HEK293 (cell line): ENCODE measurements around the gene ACR.
A peak's percentile ranks its signal among the peaks of the same experiment; 100 is the strongest.

Experiments
- CTCF ChIA-PET: fragments of 350-600 bp; formaldehyde crosslinking; extraction: SDS; loops from one replicate; lab custom pipeline; 2021; ENCODE audit warnings: antibody characterized with exemption; lab: Yijun Ruan, JAX
- POLR2A ChIA-PET: fragments of 300-600 bp; formaldehyde crosslinking; extraction: SDS; loops from one replicate; lab custom pipeline; 2020; ENCODE audit warnings: antibody characterized with exemption, inconsistent platforms; lab: Yijun Ruan, JAX
- H3K27ac ChIP-seq: fragments of 200-500 bp; sonication (Bioruptor generic); 2 replicates; pipeline ENCODE4 v1.5.1; 2014; ENCODE audit warnings: low read depth, low read length, control low read depth, inconsistent platforms; ENCODE audit errors: extremely low read depth
- H3K36me3 ChIP-seq, 2 experiments: fragments of 200-500 bp in 1 of 2; sonication (Bioruptor generic) in 1 of 2; 1 replicate in 1 of 2; 2 replicates in 1 of 2; pipeline ENCODE4 v1.5.1; 2014 to 2017; ENCODE audit warnings: inconsistent platforms in 2 of 2, low read length in 2 of 2; ENCODE audit not compliant: control insufficient read depth in 2 of 2, insufficient read depth in 1 of 2
- H3K4me1 ChIP-seq: fragments of 200-500 bp; sonication (Bioruptor generic); 2 replicates; pipeline ENCODE4 v1.5.1; 2014; ENCODE audit warnings: mild to moderate bottlenecking, low read length, inconsistent platforms; ENCODE audit not compliant: control insufficient read depth, insufficient read depth
- H3K4me3 ChIP-seq: 2 replicates; pipeline ENCODE4 v1.5.1; 2011; ENCODE audit warnings: low read depth, mild to moderate bottlenecking, control low read depth, low read length, moderate library complexity
- H3K9me3 ChIP-seq: fragments of 200-500 bp; sonication (Bioruptor generic); 2 replicates; pipeline ENCODE4 v1.5.1; 2014; ENCODE audit warnings: low read depth, low read length, inconsistent platforms; ENCODE audit not compliant: control insufficient read depth, insufficient read depth
- BCL11A ChIP-seq: fragments of 450-650 bp; formaldehyde crosslinking; IDR thresholded peaks from 2 replicates; pipeline ENCODE4 v1.5.1; 2016; ENCODE audit warnings: low read depth, missing biosample characterization, missing genetic modification characterization
- EGR2 ChIP-seq: fragments of 450-650 bp; formaldehyde crosslinking; IDR thresholded peaks from 2 replicates; pipeline ENCODE4 v1.5.1; 2016; ENCODE audit warnings: low read depth, missing biosample characterization, missing genetic modification characterization
- GLI4 ChIP-seq: fragments of 450-650 bp; formaldehyde crosslinking; IDR thresholded peaks from 2 replicates; pipeline ENCODE4 v1.5.1; 2016; ENCODE audit warnings: missing biosample characterization, missing genetic modification characterization
- HOXA7 ChIP-seq: sonication (generic); formaldehyde crosslinking; IDR thresholded peaks from 2 replicates; pipeline ENCODE4 v1.8.1; 2022; ENCODE audit warnings: missing genetic modification reagents, borderline replicate concordance
- IKZF3 ChIP-seq: fragments of 450-650 bp; IDR thresholded peaks from 2 replicates; pipeline ENCODE4 v1.5.0; 2018; ENCODE audit warnings: missing biosample characterization, mild to moderate bottlenecking, missing genetic modification characterization, moderate library complexity
- SP7 ChIP-seq: fragments of 450-650 bp; formaldehyde crosslinking; IDR thresholded peaks from 2 replicates; pipeline ENCODE4 v1.5.1; 2016; ENCODE audit warnings: missing biosample characterization, missing genetic modification characterization
- ZBTB20 ChIP-seq: fragments of 450-650 bp; formaldehyde crosslinking; IDR thresholded peaks from 2 replicates; pipeline ENCODE4 v1.5.1; 2016; ENCODE audit warnings: missing biosample characterization, missing genetic modification characterization
- ZFHX2 ChIP-seq: fragments of 450-650 bp; formaldehyde crosslinking; conservative IDR thresholded peaks from 2 replicates; pipeline ENCODE4 v1.5.1; 2016; ENCODE audit warnings: missing biosample characterization, missing genetic modification characterization
- ZFP69B ChIP-seq: fragments of 450-650 bp; formaldehyde crosslinking; IDR thresholded peaks from 2 replicates; pipeline ENCODE4 v1.5.1; 2016; ENCODE audit warnings: missing biosample characterization, missing genetic modification characterization
- ZNF202 ChIP-seq: fragments of 450-650 bp; formaldehyde crosslinking; IDR thresholded peaks from 2 replicates; pipeline ENCODE4 v1.5.1; 2016; ENCODE audit warnings: missing biosample characterization, missing genetic modification characterization, borderline replicate concordance
- ZNF211 ChIP-seq: fragments of 450-650 bp; formaldehyde crosslinking; IDR thresholded peaks from 2 replicates; pipeline ENCODE4 v1.5.1; 2016; ENCODE audit warnings: low read depth, missing biosample characterization, missing genetic modification characterization
- ZNF23 ChIP-seq: fragments of 450-650 bp; formaldehyde crosslinking; IDR thresholded peaks from 2 replicates; pipeline ENCODE4 v1.5.1; 2016; ENCODE audit warnings: missing biosample characterization, missing genetic modification characterization, borderline replicate concordance
- ZNF239 ChIP-seq: fragments of 450-650 bp; formaldehyde crosslinking; IDR thresholded peaks from 2 replicates; pipeline ENCODE4 v1.5.1; 2016; ENCODE audit warnings: missing biosample characterization, missing genetic modification characterization
- ZNF311 ChIP-seq: fragments of 450-650 bp; formaldehyde crosslinking; IDR thresholded peaks from 2 replicates; pipeline ENCODE4 v1.5.1; 2017; ENCODE audit warnings: missing biosample characterization, missing genetic modification characterization, borderline replicate concordance
- ZNF366 ChIP-seq: fragments of 450-650 bp; formaldehyde crosslinking; conservative IDR thresholded peaks from 2 replicates; pipeline ENCODE4 v1.5.1; 2016; ENCODE audit warnings: missing biosample characterization, missing genetic modification characterization
- ZNF501 ChIP-seq: fragments of 450-650 bp; formaldehyde crosslinking; IDR thresholded peaks from 2 replicates; pipeline ENCODE4 v1.5.1; 2016; ENCODE audit warnings: missing biosample characterization, missing genetic modification characterization
- ZNF513 ChIP-seq: fragments of 450-650 bp; IDR thresholded peaks from 2 replicates; pipeline ENCODE4 v1.5.1; 2018; ENCODE audit warnings: missing biosample characterization, missing genetic modification characterization
- ZNF521 ChIP-seq: fragments of 450-650 bp; formaldehyde crosslinking; IDR thresholded peaks from 2 replicates; pipeline ENCODE4 v1.5.1; 2017; ENCODE audit warnings: missing biosample characterization, mild to moderate bottlenecking, missing genetic modification characterization
- ZNF529 ChIP-seq: fragments of 450-650 bp; formaldehyde crosslinking; IDR thresholded peaks from 2 replicates; pipeline ENCODE4 v1.5.1; 2017; ENCODE audit warnings: missing genetic modification characterization, missing biosample characterization; ENCODE audit not compliant: insufficient replicate concordance
- ZNF544 ChIP-seq: fragments of 450-650 bp; formaldehyde crosslinking; IDR thresholded peaks from 2 replicates; pipeline ENCODE4 v1.5.0; 2017; ENCODE audit warnings: missing biosample characterization, missing genetic modification characterization
- ZNF549 ChIP-seq: fragments of 450-650 bp; IDR thresholded peaks from 2 replicates; pipeline ENCODE4 v1.5.1; 2018; ENCODE audit warnings: missing biosample characterization, missing genetic modification characterization, mild to moderate bottlenecking, inconsistent platforms, moderate library complexity
- ZNF600 ChIP-seq: fragments of 450-650 bp; formaldehyde crosslinking; IDR thresholded peaks from 2 replicates; pipeline ENCODE4 v1.5.1; 2016; ENCODE audit warnings: missing biosample characterization, missing genetic modification characterization
- ZNF610 ChIP-seq: fragments of 450-650 bp; formaldehyde crosslinking; IDR thresholded peaks from 2 replicates; pipeline ENCODE4 v1.5.1; 2016; ENCODE audit warnings: missing biosample characterization, missing genetic modification characterization, borderline replicate concordance
- ZNF623 ChIP-seq: fragments of 450-650 bp; formaldehyde crosslinking; IDR thresholded peaks from 2 replicates; pipeline ENCODE4 v1.5.1; 2016; ENCODE audit warnings: missing biosample characterization, missing genetic modification characterization
- ZNF639 ChIP-seq: fragments of 450-650 bp; formaldehyde crosslinking; IDR thresholded peaks from 2 replicates; pipeline ENCODE4 v1.5.1; 2016; ENCODE audit warnings: missing biosample characterization, missing genetic modification characterization
- ZNF677 ChIP-seq: fragments of 450-650 bp; IDR thresholded peaks from 2 replicates; pipeline ENCODE4 v1.5.0; 2018; ENCODE audit warnings: missing biosample characterization, mild to moderate bottlenecking, missing genetic modification characterization, moderate library complexity
- ZSCAN16 ChIP-seq: fragments of 450-650 bp; formaldehyde crosslinking; IDR thresholded peaks from 2 replicates; pipeline ENCODE4 v1.5.1; 2016; ENCODE audit warnings: missing biosample characterization, missing genetic modification characterization
- ZSCAN18 ChIP-seq: fragments of 450-650 bp; formaldehyde crosslinking; IDR thresholded peaks from 2 replicates; pipeline ENCODE4 v1.5.1; 2016; ENCODE audit warnings: missing biosample characterization, missing genetic modification characterization
- ZSCAN5A ChIP-seq: fragments of 450-650 bp; formaldehyde crosslinking; IDR thresholded peaks from 2 replicates; pipeline ENCODE4 v1.5.1; 2016; ENCODE audit warnings: missing biosample characterization, missing genetic modification characterization

ACR gene

GRCh38 chr22:50701076-50701419 is 37.0 kb upstream of the ACR start:
- peak; percentile 51 for TF ChIP-seq ZNF600 (tag by site-specific recombination)
- TF ChIP-seq ZNF549 (tag by site-specific recombination) = no peak
- TF ChIP-seq, all 188 proteins: peak for 1
- POLR2A ChIA-PET = no interaction called here
- peaks cover 0 to 56% of the 10 kb centered on the region in 2 experiments; a peak in 2 of 3 replicates for H3K36me3 ChIP-seq
- H3K27ac ChIP-seq = no peak overlapping the region
- H3K4me1 ChIP-seq = no peaks in the 10 kb centered on the region
- CTCF ChIA-PET = interaction anchor here (1.0 kb wide), 1 partner anchor 10 kb away, joined by 4 read pairs; no protein-coding TSS in a partner anchor
- no peaks in the 10 kb centered on the region for H3K9me3 ChIP-seq
- no peak overlapping the region for H3K4me3 ChIP-seq

- ChIA-PET CTCF (interaction anchor here (1.0 kb wide), 1 partner anchor 11 kb away, joined by 4 read pairs; no protein-coding TSS in a partner anchor), POLR2A (no interaction called here)
- H3K4me3 ChIP-seq = no peak overlapping the region
- H3K27ac ChIP-seq = no peak overlapping the region
- H3K36me3 ChIP-seq = peaks cover 0 to 61% of the 10 kb centered on the region in 2 experiments; a peak in 2 of 3 replicates
- no peaks in the 10 kb centered on the region for H3K9me3 ChIP-seq
- H3K4me1 ChIP-seq = no peaks in the 10 kb centered on the region
- TF ChIP-seq ZFHX2 (tag by site-specific recombination) = no peak
- TF ChIP-seq ZNF623 (tag by site-specific recombination) = no peak
- no peak for TF ChIP-seq HOXA7 (CRISPR knock-in tag)
- no peak for TF ChIP-seq ZNF501
- TF ChIP-seq ZNF366 (tag by site-specific recombination) = peak; percentile 89
- no peak for TF ChIP-seq ZNF521
- TF ChIP-seq ZNF239 (tag by site-specific recombination) = no peak
- no peak for TF ChIP-seq ZNF610
- TF ChIP-seq ZSCAN5A (tag by site-specific recombination) = no peak
- TF ChIP-seq IKZF3 (tag by site-specific recombination) = no peak
- TF ChIP-seq ZNF311 (tag by site-specific recombination) = 0 out of 2 replicates have a peak, but pooled peaks have one; percentile 26
- TF ChIP-seq ZNF639 = no peak
- no peak for TF ChIP-seq ZSCAN18 (tag by site-specific recombination)
- TF ChIP-seq ZFP69B (tag by site-specific recombination) = no peak
- TF ChIP-seq ZNF211 = no peak
- TF ChIP-seq GLI4 (tag by site-specific recombination) = no peak
- TF ChIP-seq ZNF529 (tag by site-specific recombination) = no peak
- TF ChIP-seq ZBTB20 (tag by site-specific recombination) = no peak
- no peak for TF ChIP-seq ZNF544
- TF ChIP-seq SP7 (tag by site-specific recombination) = no peak
- no peak for TF ChIP-seq BCL11A (tag by site-specific recombination)
- TF ChIP-seq ZNF513 (tag by site-specific recombination) = no peak
- TF ChIP-seq ZSCAN16 (tag by site-specific recombination) = no peak
- TF ChIP-seq ZNF202 (tag by site-specific recombination) = no peak
- TF ChIP-seq ZNF23 (tag by site-specific recombination) = no peak
- TF ChIP-seq EGR2 (tag by site-specific recombination) = peak; percentile 61; the same call in 1 of the 2 replicates
- no peak for TF ChIP-seq ZNF677 (tag by site-specific recombination)
These were observed 36.4 kb upstream of the ACR start for GRCh38 chr22:50701428-50702154.
